GM12892 (cell line): ENCODE measurements around the gene PIRT.

Experiments used
- POLR2A ChIP-seq: IDR thresholded peaks from 2 replicates; pipeline ENCODE4 v1.6.1; 2011; ENCODE audit warnings: low read depth, low read length, control low read depth
- POLR2AphosphoS5 ChIP-seq: IDR thresholded peaks from 2 replicates; pipeline ENCODE4 v1.6.1; 2011; ENCODE audit warnings: low read depth, low read length, control low read depth

DNA sequence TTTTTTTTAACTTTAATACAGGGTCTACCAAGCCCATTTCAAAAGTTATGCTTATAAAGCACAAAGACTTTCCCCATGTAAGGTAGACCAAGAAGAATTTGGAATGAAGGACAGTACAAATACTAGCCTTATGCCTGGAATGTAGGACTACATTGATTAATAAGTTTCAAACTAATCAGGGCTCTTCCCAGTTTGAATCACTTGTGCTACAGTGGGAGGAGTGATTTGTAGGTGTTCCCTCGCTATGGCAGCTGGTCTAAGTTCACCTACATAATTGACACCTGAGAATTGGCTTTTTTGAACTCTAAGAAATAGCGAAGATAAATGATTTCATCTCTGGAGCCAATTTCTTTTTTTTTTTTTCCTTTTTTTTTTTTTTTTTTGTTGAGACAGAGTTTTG is 52.6 kb downstream of the PIRT start:
- TF ChIP-seq POLR2AphosphoS5 = no peak
- TF ChIP-seq POLR2A = no peak
